ENCODE measurements around the gene FCER1G.
A peak's percentile ranks its signal among the peaks of the same experiment; 100 is the strongest.
"Not testable (repeated sequence)": the region's sequence is repeated elsewhere in the genome, so short reads cannot be mapped to it uniquely, and the experiment has no call there.

FCER1G gene

DNA sequence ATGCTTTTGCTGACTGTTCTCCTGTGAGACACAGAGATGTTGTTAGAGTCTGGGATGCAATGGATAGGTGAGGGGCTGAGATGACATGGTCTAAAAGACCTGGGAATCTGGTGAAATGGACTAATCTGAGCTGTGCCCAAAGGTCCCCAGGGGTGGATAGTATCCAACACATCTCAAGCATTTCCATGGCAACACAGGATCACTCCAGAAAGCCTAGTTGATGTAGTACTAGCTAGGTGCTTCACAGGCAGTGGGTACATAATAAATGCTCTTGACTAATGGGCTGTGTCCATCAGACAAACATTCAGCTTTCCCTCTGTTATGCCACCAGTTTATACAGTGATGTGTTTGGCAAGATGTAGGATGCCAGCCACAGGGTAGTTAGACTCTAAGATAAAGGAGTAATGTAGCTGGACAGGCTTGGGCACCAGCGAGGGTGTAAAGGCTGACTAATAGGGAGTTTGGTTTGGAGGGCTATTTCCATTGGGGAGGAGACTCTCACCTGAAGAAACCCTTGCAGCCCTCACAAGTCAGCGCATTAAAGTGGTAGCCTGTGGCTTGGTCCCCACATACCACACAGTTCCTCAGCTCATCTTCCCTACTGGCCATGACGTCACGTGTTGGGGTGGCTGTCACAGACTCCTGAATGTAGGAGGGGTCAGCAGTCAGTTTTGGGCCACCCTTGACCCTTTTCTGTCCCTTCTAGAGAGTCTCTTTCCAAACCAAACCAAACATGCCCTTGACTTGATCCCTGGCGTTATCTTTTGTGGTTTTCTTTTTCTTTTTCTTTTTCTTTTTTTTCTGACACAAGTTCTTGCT, 21.1 kb downstream of the FCER1G start:
- Mint-ChIP-seq H3K27ac (no peak overlapping the region), H3K27me3 (peaks cover 21 to 26% of the 10 kb centered on the region in 2 donors), H3K9me3 (no peaks in the 10 kb centered on the region), H3K4me1 (ENCODE audit: low read depth in 2 of 2) (no peaks in the 10 kb centered on the region), H3K4me3 (no peak overlapping the region), H3K36me3 (ENCODE audit: insufficient read depth) (peaks cover 4% of the 10 kb centered on the region)
- DNase-seq, result no peak
- no peak for ATAC-seq (replicated peaks)

- H3K27me3 Mint-ChIP-seq, result peaks cover 21 to 27% of the 10 kb centered on the region in 2 donors
- DNase-seq, result no peak
- H3K4me1 Mint-ChIP-seq (ENCODE audit: low read depth in 2 of 2), result no peaks in the 10 kb centered on the region
- no peak within 1 kb of the TSS for H3K27ac Mint-ChIP-seq
- ATAC-seq (replicated peaks), result no peak
- no peaks in the 10 kb centered on the region for H3K9me3 Mint-ChIP-seq
- no peak within 1 kb of the TSS for H3K4me3 Mint-ChIP-seq
- peaks cover 4% of the 10 kb centered on the region for H3K36me3 Mint-ChIP-seq (ENCODE audit: insufficient read depth)
These were observed 23.0 kb downstream of the FCER1G start, which contains the start of gene NR1I3 for GRCh38 chr1:161238039-161238473. NR1I3 (minus strand) TSS chr1:161238203; CDS start chr1:161236565, 1,638 bp downstream.

DNA sequence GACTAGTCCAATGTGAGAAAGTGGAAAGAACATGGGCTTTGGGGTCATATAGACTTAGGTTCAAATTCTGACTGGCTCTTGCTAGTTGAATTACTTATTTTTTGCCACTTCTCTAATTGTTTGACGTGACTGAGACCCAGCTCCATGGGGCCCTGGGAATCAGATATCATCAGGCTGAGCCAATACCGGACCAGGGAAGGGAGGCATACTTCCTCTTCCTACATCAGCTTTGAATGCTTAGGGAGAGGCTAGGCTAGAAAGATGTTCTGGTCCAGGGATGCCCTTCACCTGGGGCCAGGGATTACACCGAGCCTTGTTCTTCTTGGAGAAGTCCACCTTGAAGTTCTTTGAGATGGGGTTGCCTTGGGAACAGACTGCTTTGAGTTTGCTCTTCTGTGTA, 26.6 kb downstream of the FCER1G start:
- Mint-ChIP-seq H3K4me3 (no peak overlapping the region), H3K9me3 (no peaks in the 10 kb centered on the region), H3K27me3 (peaks cover 21 to 27% of the 10 kb centered on the region in 2 donors), H3K4me1 (ENCODE audit: low read depth in 2 of 2) (no peaks in the 10 kb centered on the region), H3K36me3 (ENCODE audit: insufficient read depth) (no peaks in the 10 kb centered on the region), H3K27ac (no peak overlapping the region)
- ATAC-seq (replicated peaks) (no peak), DNase-seq (no peak)

DNA sequence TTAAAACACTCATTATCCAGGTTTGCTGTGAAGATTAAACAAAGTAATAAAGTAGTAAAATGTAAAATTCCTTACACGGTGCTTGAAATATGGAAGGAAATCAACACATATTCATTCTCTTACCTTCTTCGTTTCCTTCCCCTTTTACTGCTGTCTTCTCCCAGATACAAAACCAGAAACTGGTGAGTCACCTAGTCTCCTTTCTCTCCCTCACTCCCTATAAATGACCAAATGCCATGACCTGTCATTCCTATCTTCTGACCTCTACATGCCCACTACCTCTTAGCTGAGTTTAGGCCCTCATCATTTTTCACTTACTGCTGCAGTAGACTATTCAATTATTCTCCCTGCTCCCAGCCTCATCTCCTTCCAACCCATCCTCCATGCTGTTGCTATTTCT, 27.2 kb downstream of the FCER1G start:
- H3K4me3 Mint-ChIP-seq, result no peak overlapping the region
- no peaks in the 10 kb centered on the region for H3K36me3 Mint-ChIP-seq (ENCODE audit: insufficient read depth)
- H3K27ac Mint-ChIP-seq, result no peak overlapping the region
- H3K9me3 Mint-ChIP-seq, result no peaks in the 10 kb centered on the region
- no peaks in the 10 kb centered on the region for H3K4me1 Mint-ChIP-seq (ENCODE audit: low read depth in 2 of 2)
- peaks cover 21 to 27% of the 10 kb centered on the region in 2 donors for H3K27me3 Mint-ChIP-seq
- DNase-seq (no peak), ATAC-seq (replicated peaks) (no peak)

- Mint-ChIP-seq H3K27ac (no peak overlapping the region), H3K36me3 (ENCODE audit: insufficient read depth) (no peaks in the 10 kb centered on the region), H3K27me3 (peaks cover 12 to 13% of the 10 kb centered on the region in 2 donors), H3K4me3 (no peak overlapping the region), H3K9me3 (no peaks in the 10 kb centered on the region), H3K4me1 (ENCODE audit: low read depth in 2 of 2) (no peaks in the 10 kb centered on the region)
- DNase-seq (no peak), ATAC-seq (replicated peaks) (no peak)
These were observed 29.8 kb downstream of the FCER1G start for GRCh38 chr1:161244888-161245287.

DNA sequence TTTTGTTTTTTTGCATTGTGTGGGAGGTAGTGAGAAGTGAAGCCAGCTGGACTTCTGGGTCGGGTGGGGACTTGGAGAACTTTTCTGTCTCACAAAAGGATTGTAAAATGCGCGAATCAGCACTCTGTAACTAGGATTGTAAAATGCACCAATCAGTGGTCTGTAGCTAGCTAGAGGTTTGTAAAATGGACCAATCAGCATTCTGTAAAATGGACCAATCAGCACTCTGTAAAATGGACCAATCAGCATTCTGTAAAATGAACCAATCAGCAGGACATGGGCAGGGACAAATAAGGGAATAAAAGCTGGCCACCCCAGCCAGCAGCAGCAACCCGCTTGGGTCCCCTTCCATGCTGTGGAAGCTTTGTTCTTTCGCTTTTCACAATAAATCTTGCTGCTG, 35.0 kb downstream of the FCER1G start:
- peaks cover 10 to 18% of the 10 kb centered on the region in 2 donors for H3K27me3 Mint-ChIP-seq
- not testable (repeated sequence) for H3K36me3 Mint-ChIP-seq (ENCODE audit: insufficient read depth); H3K27ac Mint-ChIP-seq; H3K4me1 Mint-ChIP-seq (ENCODE audit: low read depth in 2 of 2); DNase-seq; H3K9me3 Mint-ChIP-seq; H3K4me3 Mint-ChIP-seq; ATAC-seq (replicated peaks)

DNA sequence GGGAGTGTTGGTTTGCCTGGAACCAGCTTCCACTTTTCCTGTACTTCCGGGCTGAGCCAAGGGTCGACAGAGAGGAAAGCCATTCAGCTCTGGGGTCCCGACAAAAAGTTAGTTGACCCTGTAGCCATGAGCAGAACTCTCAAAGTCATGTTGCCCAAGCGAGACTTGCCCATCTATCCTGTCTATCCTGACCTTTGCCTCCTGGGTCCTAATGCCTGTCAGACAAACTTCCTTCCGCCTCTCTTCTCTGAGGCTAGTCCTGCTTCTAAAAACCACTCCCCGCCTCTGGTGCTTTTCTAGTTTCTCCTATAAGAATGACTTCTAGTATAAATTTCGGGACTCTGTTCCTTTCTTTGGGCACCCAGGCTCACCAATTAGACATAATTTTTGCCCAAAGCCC, 35.7 kb downstream of the FCER1G start:
- ATAC-seq (replicated peaks), result no peak
- DNase-seq, result no peak
- Mint-ChIP-seq H3K4me1 (ENCODE audit: low read depth in 2 of 2) (no peaks in the 10 kb centered on the region), H3K27ac (no peak overlapping the region), H3K36me3 (ENCODE audit: insufficient read depth) (peaks cover 2% of the 10 kb centered on the region), H3K9me3 (no peaks in the 10 kb centered on the region), H3K27me3 (peaks cover 18 to 26% of the 10 kb centered on the region in 2 donors), H3K4me3 (no peak overlapping the region)

- no peak for DNase-seq
- peaks cover 2% of the 10 kb centered on the region for H3K36me3 Mint-ChIP-seq (ENCODE audit: insufficient read depth)
- peaks cover 0 to 1% of the 10 kb centered on the region in 2 donors for H3K9me3 Mint-ChIP-seq
- peaks cover 23 to 30% of the 10 kb centered on the region in 2 donors for H3K27me3 Mint-ChIP-seq
- no peaks in the 10 kb centered on the region for H3K4me1 Mint-ChIP-seq (ENCODE audit: low read depth in 2 of 2)
- no peak for ATAC-seq (replicated peaks)
- H3K4me3 Mint-ChIP-seq, result no peak overlapping the region
- H3K27ac Mint-ChIP-seq, result no peak overlapping the region
These were observed 36.5 kb downstream of the FCER1G start for GRCh38 chr1:161251579-161251978.

DNA sequence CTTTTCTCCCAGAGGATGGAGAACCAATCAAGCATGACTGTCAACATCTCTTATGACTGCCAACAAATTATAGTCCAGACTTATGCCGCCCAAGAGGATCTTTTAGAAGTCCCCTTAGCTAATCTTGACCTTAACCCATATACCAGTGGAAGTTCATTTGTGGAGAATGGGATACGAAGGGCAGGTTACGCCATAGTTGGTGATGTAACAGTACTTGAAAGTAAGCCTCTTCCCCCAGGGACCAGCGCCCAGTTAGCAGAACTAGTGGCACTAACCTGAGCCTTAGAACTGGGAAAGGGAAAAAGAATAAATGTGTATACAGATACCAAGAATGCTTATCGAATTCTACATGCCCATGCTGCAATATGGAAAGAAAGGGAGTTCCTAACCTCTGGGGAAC, 40.2 kb downstream of the FCER1G start:
- H3K4me3 Mint-ChIP-seq; H3K4me1 Mint-ChIP-seq (ENCODE audit: low read depth in 2 of 2); H3K36me3 Mint-ChIP-seq (ENCODE audit: insufficient read depth); ATAC-seq (replicated peaks); H3K9me3 Mint-ChIP-seq; H3K27ac Mint-ChIP-seq; DNase-seq: not testable (repeated sequence)
- peaks cover 56 to 67% of the 10 kb centered on the region in 2 donors for H3K27me3 Mint-ChIP-seq

DNA sequence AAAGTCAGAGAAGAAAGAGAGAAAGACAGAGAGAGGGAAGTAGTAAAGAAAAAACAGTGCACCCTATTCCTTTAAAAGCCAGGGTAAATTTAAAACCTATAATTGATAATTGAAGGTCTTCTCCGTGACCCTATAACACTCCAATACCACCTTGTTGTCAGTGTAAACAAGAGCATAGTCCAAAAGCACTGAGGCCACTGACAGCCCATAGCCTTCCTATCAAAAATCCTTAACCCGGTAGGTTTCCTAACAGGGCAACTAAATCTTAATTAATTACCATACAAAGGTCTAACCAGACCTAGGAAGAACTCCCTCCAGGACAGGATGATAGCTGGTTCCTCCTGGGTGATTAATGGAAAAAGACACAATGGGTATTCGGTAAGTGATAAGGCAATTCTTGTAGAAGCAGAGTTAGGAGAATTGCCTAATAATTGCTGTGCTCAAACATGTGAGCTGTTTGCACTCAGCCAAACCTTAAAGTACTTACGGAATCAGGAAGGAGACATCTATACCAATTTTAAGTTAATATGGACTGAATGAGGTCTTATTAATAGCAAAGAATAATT, 40.9 kb downstream of the FCER1G start:
- not testable (repeated sequence) for ATAC-seq (replicated peaks); DNase-seq; H3K4me1 Mint-ChIP-seq (ENCODE audit: low read depth in 2 of 2); H3K9me3 Mint-ChIP-seq; H3K36me3 Mint-ChIP-seq (ENCODE audit: insufficient read depth); H3K4me3 Mint-ChIP-seq; H3K27ac Mint-ChIP-seq
- peaks cover 61 to 71% of the 10 kb centered on the region in 2 donors for H3K27me3 Mint-ChIP-seq

DNA sequence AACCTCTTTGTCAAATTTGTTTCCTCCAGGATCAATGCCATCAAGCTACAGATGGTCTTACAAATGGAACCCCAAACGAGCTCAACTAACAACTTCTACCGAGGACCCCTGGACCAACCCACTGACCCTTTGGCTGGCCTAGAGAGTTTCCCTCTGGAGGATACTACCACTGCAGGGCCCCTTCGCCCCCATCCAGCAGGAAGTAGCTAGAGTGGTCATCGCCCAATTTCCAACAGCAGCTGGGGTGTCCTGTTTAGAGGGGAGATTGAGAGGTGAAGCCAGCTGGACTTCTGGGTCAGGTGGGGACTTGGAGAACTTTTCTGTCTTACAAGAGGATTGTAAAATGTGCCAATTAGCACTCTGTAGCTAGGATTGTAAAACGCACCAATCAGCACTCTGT, 42.0 kb downstream of the FCER1G start:
- H3K4me3 Mint-ChIP-seq; H3K4me1 Mint-ChIP-seq (ENCODE audit: low read depth in 2 of 2); H3K9me3 Mint-ChIP-seq; ATAC-seq (replicated peaks); H3K36me3 Mint-ChIP-seq (ENCODE audit: insufficient read depth); H3K27ac Mint-ChIP-seq: not testable (repeated sequence)
- DNase-seq, result peak in 1 of 3 experiments; percentile 5
- H3K27me3 Mint-ChIP-seq, result peaks cover 64 to 71% of the 10 kb centered on the region in 2 donors

GRCh38 chr1:161258439-161259344, 43.6 kb downstream of the FCER1G start, which contains the start of gene PCP4L1:
PCP4L1 (plus strand) TSS chr1:161258745; CDS start chr1:161258975, 230 bp downstream.
- Mint-ChIP-seq H3K4me3 (peak within 1 kb of the TSS; percentile 68 to 76), H3K4me1 (ENCODE audit: low read depth in 2 of 2) (peaks cover 5 to 7% of the 10 kb centered on the region in 2 donors), H3K36me3 (ENCODE audit: insufficient read depth) (peaks cover 4% of the 10 kb centered on the region), H3K27me3 (peaks cover 72 to 75% of the 10 kb centered on the region in 2 donors), H3K9me3 (peaks cover 5 to 7% of the 10 kb centered on the region in 2 donors), H3K27ac (no peak within 1 kb of the TSS)
- DNase-seq (peak in 1 of 3 experiments; percentile 5), ATAC-seq (replicated peaks) (peak; percentile 64)

GRCh38 chr1:161259345-161259702, 44.2 kb downstream of the FCER1G start:
- peaks cover 5 to 7% of the 10 kb centered on the region in 2 donors for H3K9me3 Mint-ChIP-seq
- no peak overlapping the region for H3K27ac Mint-ChIP-seq
- DNase-seq (no peak), ATAC-seq (replicated peaks) (no peak)
- peak overlapping the region; percentile 68 to 76 for H3K4me3 Mint-ChIP-seq
- peaks cover 4% of the 10 kb centered on the region for H3K36me3 Mint-ChIP-seq (ENCODE audit: insufficient read depth)
- peaks cover 5 to 7% of the 10 kb centered on the region in 2 donors for H3K4me1 Mint-ChIP-seq (ENCODE audit: low read depth in 2 of 2)
- H3K27me3 Mint-ChIP-seq, result peaks cover 73 to 77% of the 10 kb centered on the region in 2 donors
